ENCODE results near the gene PKIG. TPM values are rescaled to one million over a fixed set of nuclear protein-coding genes. Genes with fewer than 3 reads are reported as not detected.
A peak's percentile ranks its signal among the peaks of the same experiment; 100 is the strongest.

Gene PKIG
- total and polyA plus RNA-seq, 11 donors = 155 to 286 (median 200) TPM

- DNase-seq (no peak), ATAC-seq (no peak)
- H3K36me3 ChIP-seq = peaks cover 0 to 12% (median 0%) of the 10 kb centered on the region in 9 donors
- H3K9me3 ChIP-seq = no peaks in the 10 kb centered on the region
- intact Hi-C loops (cut with DNase I) = loop anchor here in 3 of 10 donors (5.0 to 10.0 kb wide), 4 partner anchors 75 to 302 kb away; partner anchors contain the start of gene TTPAL (in 1 of the 3)
- no peaks in the 10 kb centered on the region for H3K27me3 ChIP-seq
- peaks cover 8 to 74% (median 55%) of the 10 kb centered on the region in 12 donors for H3K4me1 ChIP-seq
- H3K27ac ChIP-seq = peak overlapping the region in 1 of 12 donors; percentile 4
- H3K4me3 ChIP-seq = no peak overlapping the region
- 96 to 99% (median 97%) methylated on average over 5 of the region's 5 CpGs for WGBS, 4 donors
- TF ChIP-seq CTCF (IDR thresholded peaks at IDR 0.05) (no peak), POLR2A (IDR thresholded peaks at IDR 0.05) (no peak)
Observed at GRCh38 chr20:44606725-44607441, 24.5 kb downstream of the PKIG start.

- Histone ChIP-seq H3K36me3 (peaks cover 0 to 31% (median 11%) of the 10 kb centered on the region in 9 donors), H3K27me3 (no peaks in the 10 kb centered on the region), H3K9me3 (no peaks in the 10 kb centered on the region), H3K4me3 (peak overlapping the region in 8 of 12 donors; percentile 11 to 41 (median 34)), H3K4me1 (peaks cover 8 to 70% (median 38%) of the 10 kb centered on the region in 12 donors), H3K27ac (peak overlapping the region; percentile 45 to 91 (median 84))
- TF ChIP-seq CTCF (IDR thresholded peaks at IDR 0.05) = no peak
- DNase-seq = no peak
- intact Hi-C loops (cut with DNase I) = loop anchor here in 4 of 10 donors (1.0 to 10.0 kb wide), 6 partner anchors 33 to 304 kb away; partner anchors contain the start of gene TTPAL (in 1 of the 4)
- 34 to 47% (median 42%) methylated on average over 6 to 9 of the region's 9 CpGs for WGBS, 4 donors
- ATAC-seq = peak; percentile 20 to 26 (median 22)
Observed at GRCh38 chr20:44609006-44609515, 26.7 kb downstream of the PKIG start.

GRCh38 chr20:44609516-44610312 is 27.3 kb downstream of the PKIG start:
- intact Hi-C loops (cut with DNase I) = loop anchor here (1.0 to 10.0 kb wide), 20 partner anchors 32 to 395 kb away; partner anchors contain the start of genes TTPAL (in 5 of the 10), OSER1 (in 2 of the 10), ADA (in 1 of the 10) and FITM2 (in 1 of the 10)
- peak overlapping the region in 9 of 12 donors; percentile 11 to 41 (median 32) for H3K4me3 ChIP-seq
- H3K9me3 ChIP-seq = no peaks in the 10 kb centered on the region
- H3K27me3 ChIP-seq = no peaks in the 10 kb centered on the region
- TF ChIP-seq CTCF (IDR thresholded peaks at IDR 0.05) = peak; percentile 92 to 100 (median 98)
- no peak for TF ChIP-seq POLR2A (IDR thresholded peaks at IDR 0.05)
- H3K27ac ChIP-seq = peak overlapping the region; percentile 45 to 91 (median 84)
- peak; percentile 88 to 93 (median 89) for DNase-seq
- peaks cover 0 to 38% (median 17%) of the 10 kb centered on the region in 9 donors for H3K36me3 ChIP-seq
- 8 to 19% (median 12%) methylated on average over 20 to 25 of the region's 25 CpGs for WGBS, 4 donors
- peaks cover 8 to 70% (median 40%) of the 10 kb centered on the region in 12 donors for H3K4me1 ChIP-seq
- peak; percentile 85 to 92 (median 91) for ATAC-seq

All from heart left ventricle (tissue), 16 donors.